NCI-H226 (cell line): ENCODE measurements around the gene KIF3B.
"Not testable (repeated sequence)": the region's sequence is repeated elsewhere in the genome, so short reads cannot be mapped to it uniquely, and the experiment has no call there.

Source experiments
- DNase-seq: peaks from one replicate; pipeline ENCODE4 v3.0.0-alpha.2; 2015

The KIF3B gene

GRCh38 chr20:32249030-32249738 is 28.3 kb upstream of the KIF3B start:
- DNase-seq, result no peak

- no peak for DNase-seq
Measured at GRCh38 chr20:32251470-32251869, 26.0 kb upstream of the KIF3B start.

- DNase-seq, result no peak
Measured at GRCh38 chr20:32252189-32252588, 25.3 kb upstream of the KIF3B start.

GRCh38 chr20:32260973-32261372 is 16.5 kb upstream of the KIF3B start:
- not testable (repeated sequence) for DNase-seq

- no peak for DNase-seq
Measured at GRCh38 chr20:32261644-32262043, 15.8 kb upstream of the KIF3B start.

GRCh38 chr20:32263398-32263954 is 14.0 kb upstream of the KIF3B start:
- DNase-seq, result no peak

GRCh38 chr20:32271620-32272019 is 5.8 kb upstream of the KIF3B start:
- no peak for DNase-seq

GRCh38 chr20:32274359-32274758 is 3.1 kb upstream of the KIF3B start:
- DNase-seq, result no peak

- not testable (repeated sequence) for DNase-seq
Measured at GRCh38 chr20:32275163-32275562, 2.3 kb upstream of the KIF3B start.

GRCh38 chr20:32278199-32278643 is 770 bp downstream of the KIF3B start:
- DNase-seq, result no peak

GRCh38 chr20:32281711-32282110 is 4.3 kb downstream of the KIF3B start:
- no peak for DNase-seq

- no peak for DNase-seq
Measured at GRCh38 chr20:32282461-32282860, 5.0 kb downstream of the KIF3B start.

- no peak for DNase-seq
Measured at GRCh38 chr20:32285082-32285620, 7.7 kb downstream of the KIF3B start.

- DNase-seq, result no peak
Measured at GRCh38 chr20:32285621-32286371, 8.3 kb downstream of the KIF3B start.

GRCh38 chr20:32287231-32287638 is 9.8 kb downstream of the KIF3B start:
- DNase-seq, result no peak

GRCh38 chr20:32288225-32288849 is 10.9 kb downstream of the KIF3B start:
- DNase-seq, result no peak

GRCh38 chr20:32289299-32289660 is 11.8 kb downstream of the KIF3B start:
- not testable (repeated sequence) for DNase-seq

GRCh38 chr20:32289661-32290431 is 12.4 kb downstream of the KIF3B start:
- DNase-seq, result no peak

- no peak for DNase-seq
Measured at GRCh38 chr20:32291166-32291565, 13.7 kb downstream of the KIF3B start.

- DNase-seq, result no peak
Measured at GRCh38 chr20:32292548-32292947, 15.1 kb downstream of the KIF3B start.

- DNase-seq, result no peak
Measured at GRCh38 chr20:32294071-32294470, 16.6 kb downstream of the KIF3B start.

- no peak for DNase-seq
Measured at GRCh38 chr20:32296412-32296811, 19.0 kb downstream of the KIF3B start.
